Measurements from ENCODE around the gene LRRC3B. TPM values are rescaled to one million over a fixed set of nuclear protein-coding genes. Genes with fewer than 3 reads are reported as not detected.

The LRRC3B gene
- total and polyA plus RNA-seq, 4 donors, result 0.02 to 0.37 TPM; not detected in 2

DNA sequence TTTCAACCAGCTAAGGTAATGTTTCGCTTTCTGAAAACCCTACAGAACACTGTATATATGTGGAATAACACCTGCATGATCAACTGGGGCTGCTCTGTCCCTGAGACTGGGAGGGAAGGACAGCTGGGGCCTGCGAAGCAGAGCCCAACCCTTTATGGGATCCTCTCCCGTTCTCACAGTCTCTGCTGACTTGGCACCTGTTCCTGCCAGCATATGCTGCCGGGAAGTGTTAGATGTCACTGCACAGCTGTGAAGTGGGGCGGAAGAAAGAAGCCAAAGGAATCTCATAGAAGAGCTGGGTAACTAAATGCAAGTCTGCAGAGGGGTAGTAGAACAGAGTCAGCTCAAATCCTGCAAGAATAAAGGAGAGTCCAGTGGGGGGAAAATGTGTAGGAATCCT lies 29.6 kb downstream of the LRRC3B start:
- ATAC-seq (ENCODE audit: insufficient read depth, low FRiP score) (no peak), DNase-seq (peak; percentile 59 to 81 (median 75))
- H3K9ac ChIP-seq (ENCODE audit: insufficient read depth in 1 of 2, low read length in 2 of 2), result no peak overlapping the region
- no peak overlapping the region for H3K4me3 ChIP-seq
- WGBS, 2 donors, result 72 to 77% methylated on average over 5 of the region's 5 CpGs
- H3K27ac ChIP-seq (ENCODE audit: low read depth in 1 of 2, low read length in 1 of 2), result no peak overlapping the region
- H3K36me3 ChIP-seq (ENCODE audit: control insufficient read depth in 4 of 4, insufficient read depth in 4 of 4, low read length in 4 of 4), result no peaks in the 10 kb centered on the region
- TF ChIP-seq, protein P1, sequence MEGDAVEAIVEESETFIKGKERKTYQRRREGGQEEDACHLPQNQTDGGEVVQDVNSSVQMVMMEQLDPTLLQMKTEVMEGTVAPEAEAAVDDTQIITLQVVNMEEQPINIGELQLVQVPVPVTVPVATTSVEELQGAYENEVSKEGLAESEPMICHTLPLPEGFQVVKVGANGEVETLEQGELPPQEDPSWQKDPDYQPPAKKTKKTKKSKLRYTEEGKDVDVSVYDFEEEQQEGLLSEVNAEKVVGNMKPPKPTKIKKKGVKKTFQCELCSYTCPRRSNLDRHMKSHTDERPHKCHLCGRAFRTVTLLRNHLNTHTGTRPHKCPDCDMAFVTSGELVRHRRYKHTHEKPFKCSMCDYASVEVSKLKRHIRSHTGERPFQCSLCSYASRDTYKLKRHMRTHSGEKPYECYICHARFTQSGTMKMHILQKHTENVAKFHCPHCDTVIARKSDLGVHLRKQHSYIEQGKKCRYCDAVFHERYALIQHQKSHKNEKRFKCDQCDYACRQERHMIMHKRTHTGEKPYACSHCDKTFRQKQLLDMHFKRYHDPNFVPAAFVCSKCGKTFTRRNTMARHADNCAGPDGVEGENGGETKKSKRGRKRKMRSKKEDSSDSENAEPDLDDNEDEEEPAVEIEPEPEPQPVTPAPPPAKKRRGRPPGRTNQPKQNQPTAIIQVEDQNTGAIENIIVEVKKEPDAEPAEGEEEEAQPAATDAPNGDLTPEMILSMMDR (IDR thresholded peaks at IDR 0.05; ENCODE audit: control extremely low read depth, extremely low read depth), result no peak
- H3K9me3 ChIP-seq (ENCODE audit: control insufficient read depth in 4 of 4, insufficient read depth in 3 of 4, low read length in 3 of 4), result no peaks in the 10 kb centered on the region
- H3K4me1 ChIP-seq (ENCODE audit: control insufficient read depth in 5 of 5, insufficient read depth in 5 of 5, low read length in 5 of 5), result peaks cover 0 to 21% (median 7%) of the 10 kb centered on the region in 5 donors
- no peaks in the 10 kb centered on the region for H3K27me3 ChIP-seq (ENCODE audit: control insufficient read depth in 3 of 3, insufficient read depth in 3 of 3, low read length in 2 of 3)

DNA sequence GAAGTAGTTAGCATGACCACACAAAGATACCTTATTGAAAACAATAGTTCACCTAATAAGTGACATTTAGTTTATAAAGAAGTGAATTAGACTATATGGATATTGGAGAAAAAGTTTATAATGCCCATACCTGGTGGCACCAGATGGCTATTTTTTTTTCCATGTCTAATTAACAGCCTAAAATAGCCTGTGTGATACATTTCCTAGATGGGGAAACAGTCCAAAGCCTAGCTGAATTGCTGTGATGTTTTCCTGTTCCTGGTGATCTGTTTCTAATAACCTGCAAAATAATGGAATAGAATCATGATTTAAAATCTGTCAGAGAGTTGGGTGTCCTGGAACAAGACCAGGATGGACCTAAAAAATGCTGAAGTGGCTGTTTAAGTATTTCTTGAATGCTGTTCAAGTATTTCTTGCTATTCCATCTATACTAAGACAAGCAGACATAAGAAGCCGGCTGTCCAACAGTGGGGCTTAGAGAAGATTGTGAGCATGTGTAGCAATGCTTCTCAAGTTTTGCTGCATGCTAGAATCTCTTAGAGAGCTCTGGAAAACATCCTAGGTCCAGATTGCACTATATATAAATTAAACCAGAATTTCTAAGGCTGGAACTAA lies 31.3 kb downstream of the LRRC3B start:
- H3K9ac ChIP-seq (ENCODE audit: insufficient read depth in 1 of 2, low read length in 2 of 2), result no peak overlapping the region
- H3K4me3 ChIP-seq, result no peak overlapping the region
- H3K4me1 ChIP-seq (ENCODE audit: control insufficient read depth in 5 of 5, insufficient read depth in 5 of 5, low read length in 5 of 5), result peaks cover 0 to 21% (median 7%) of the 10 kb centered on the region in 5 donors
- no peak for ATAC-seq (ENCODE audit: insufficient read depth, low FRiP score)
- no peak overlapping the region for H3K27ac ChIP-seq (ENCODE audit: low read depth in 1 of 2, low read length in 1 of 2)
- H3K9me3 ChIP-seq (ENCODE audit: control insufficient read depth in 4 of 4, insufficient read depth in 3 of 4, low read length in 3 of 4), result no peaks in the 10 kb centered on the region
- peak; percentile 27 to 78 (median 65) for DNase-seq
- H3K36me3 ChIP-seq (ENCODE audit: control insufficient read depth in 4 of 4, insufficient read depth in 4 of 4, low read length in 4 of 4), result no peaks in the 10 kb centered on the region
- WGBS, 2 donors, result 67 to 82% methylated on average over 1 of the region's 1 CpG
- no peaks in the 10 kb centered on the region for H3K27me3 ChIP-seq (ENCODE audit: control insufficient read depth in 3 of 3, insufficient read depth in 3 of 3, low read length in 2 of 3)
- TF ChIP-seq, protein P1 (IDR thresholded peaks at IDR 0.05; ENCODE audit: control extremely low read depth, extremely low read depth), result no peak

DNA sequence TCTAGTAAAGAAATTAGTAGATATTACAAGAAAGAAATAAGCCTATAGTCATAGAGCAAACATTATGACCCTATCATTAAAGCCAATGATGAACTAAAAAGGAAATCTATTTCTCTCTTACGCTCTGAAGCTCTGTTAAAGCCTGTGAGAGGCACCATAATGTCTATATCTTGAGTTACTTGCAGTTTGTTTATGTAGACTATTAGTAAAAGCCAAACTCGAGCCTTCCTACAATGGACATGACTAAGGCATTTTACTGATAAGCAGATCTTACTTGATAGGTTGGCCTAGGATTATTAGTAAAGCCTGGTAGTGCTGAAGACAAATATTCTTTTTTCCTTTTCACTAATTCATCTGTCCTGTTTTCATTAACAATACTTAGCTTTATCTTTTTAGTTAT lies 32.7 kb downstream of the LRRC3B start:
- Histone ChIP-seq H3K9me3 (ENCODE audit: control insufficient read depth in 4 of 4, insufficient read depth in 3 of 4, low read length in 3 of 4) (peaks cover 0 to 4% (median 0%) of the 10 kb centered on the region in 4 donors), H3K36me3 (ENCODE audit: control insufficient read depth in 4 of 4, insufficient read depth in 4 of 4, low read length in 4 of 4) (no peaks in the 10 kb centered on the region), H3K27ac (ENCODE audit: low read depth in 1 of 2, low read length in 1 of 2) (no peak overlapping the region), H3K4me1 (ENCODE audit: control insufficient read depth in 5 of 5, insufficient read depth in 5 of 5, low read length in 5 of 5) (peaks cover 0 to 21% (median 7%) of the 10 kb centered on the region in 5 donors), H3K9ac (ENCODE audit: insufficient read depth in 1 of 2, low read length in 2 of 2) (no peak overlapping the region), H3K27me3 (ENCODE audit: control insufficient read depth in 3 of 3, insufficient read depth in 3 of 3, low read length in 2 of 3) (no peaks in the 10 kb centered on the region), H3K4me3 (no peak overlapping the region)
- DNase-seq (peak in 2 of 3 donors; percentile 29 to 52), ATAC-seq (ENCODE audit: insufficient read depth, low FRiP score) (no peak)
- TF ChIP-seq, protein P1 (IDR thresholded peaks at IDR 0.05; ENCODE audit: control extremely low read depth, extremely low read depth), result no peak
- 44 to 70% methylated on average over 2 of the region's 2 CpGs for WGBS, 2 donors

Data from lung (tissue), 12 donors.